HL-60/S4 treated with phorbol 12-myristate 13-acetate at 8.2 ng/mL for 4 days and 3 days (cell line): Measurements from ENCODE around the gene TBX18.

Experiments used
- in situ Hi-C: fragments of 300-500 bp; cut with MboI; formaldehyde crosslinking; loops from 2 replicates; pipeline ENCODE4 v1.15.0; 2022; ENCODE audit warnings: low sequenced_read_pairs

TBX18 gene

GRCh38 chr6:84764332-84765049 lies at the start of gene TBX18:
Gene TBX18 (minus strand): TSS chr6:84764598. CDS start chr6:84764181, 417 bp downstream.
- in situ Hi-C loops: no loop called here

- in situ Hi-C loops: no loop called here
Observed at GRCh38 chr6:84811351-84811750, 47.0 kb upstream of the TBX18 start.

DNA sequence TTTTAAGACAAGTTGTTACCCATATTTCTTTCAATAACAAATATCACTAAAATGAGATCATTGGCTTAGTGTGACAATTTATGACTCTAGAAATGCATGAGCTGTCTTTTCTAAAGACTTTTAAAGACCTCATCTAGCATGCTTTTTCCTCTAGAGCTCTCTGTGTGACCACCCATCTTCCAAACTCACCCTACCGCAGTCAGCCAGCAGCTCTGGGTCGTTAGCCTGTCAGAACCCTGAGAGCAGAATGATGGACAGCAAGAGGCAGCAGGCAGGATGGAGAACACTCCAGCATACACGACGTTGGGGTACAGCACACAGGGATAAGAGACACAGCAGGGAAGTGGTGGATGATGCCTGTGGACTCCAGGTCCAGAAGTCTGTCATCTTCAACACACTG lies 45.1 kb upstream of the TBX18 start:
- in situ Hi-C loops: no loop called here

GRCh38 chr6:84808491-84809061 lies 44.2 kb upstream of the TBX18 start:
- in situ Hi-C loops: no loop called here

DNA sequence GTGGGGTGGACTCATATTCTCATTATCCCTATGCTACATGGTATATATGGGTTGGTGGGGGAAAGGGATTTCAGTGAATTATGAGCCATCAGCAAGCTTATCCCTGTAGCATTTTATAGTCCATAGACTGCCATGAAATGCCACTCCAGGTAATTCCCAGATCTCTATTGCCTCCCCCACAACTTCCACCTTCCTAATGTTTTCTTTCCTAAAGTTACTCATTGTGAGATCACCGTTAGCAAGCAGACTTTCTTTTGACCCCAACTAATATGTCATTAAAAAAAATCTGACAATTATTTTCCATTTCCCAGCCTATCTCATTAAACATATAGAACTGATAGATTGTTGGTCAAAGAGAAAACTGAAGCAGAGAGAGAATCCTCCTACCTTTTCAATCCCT lies 40.7 kb upstream of the TBX18 start:
- in situ Hi-C loops: no loop called here

DNA sequence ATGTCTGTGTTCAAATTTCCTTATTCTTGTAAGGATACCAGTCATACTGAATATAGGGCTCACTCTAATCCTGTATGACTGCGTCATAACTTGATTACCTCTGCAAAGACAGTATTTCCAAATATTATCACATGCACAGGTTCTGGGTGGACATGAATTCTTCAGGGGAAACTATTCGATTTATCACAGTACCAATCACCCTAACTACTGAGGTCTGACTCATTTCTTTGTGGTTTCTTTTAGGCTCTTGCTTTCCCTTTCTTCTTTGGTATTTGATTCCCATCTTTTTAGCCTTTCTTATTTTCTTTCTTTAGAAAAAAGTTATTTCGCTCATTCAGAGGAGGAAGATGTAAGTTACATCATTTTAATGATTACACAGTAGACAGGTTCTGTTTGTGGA lies 40.3 kb upstream of the TBX18 start:
- in situ Hi-C loops: no loop called here

GRCh38 chr6:84801250-84801649 lies 36.9 kb upstream of the TBX18 start:
- in situ Hi-C loops: no loop called here

DNA sequence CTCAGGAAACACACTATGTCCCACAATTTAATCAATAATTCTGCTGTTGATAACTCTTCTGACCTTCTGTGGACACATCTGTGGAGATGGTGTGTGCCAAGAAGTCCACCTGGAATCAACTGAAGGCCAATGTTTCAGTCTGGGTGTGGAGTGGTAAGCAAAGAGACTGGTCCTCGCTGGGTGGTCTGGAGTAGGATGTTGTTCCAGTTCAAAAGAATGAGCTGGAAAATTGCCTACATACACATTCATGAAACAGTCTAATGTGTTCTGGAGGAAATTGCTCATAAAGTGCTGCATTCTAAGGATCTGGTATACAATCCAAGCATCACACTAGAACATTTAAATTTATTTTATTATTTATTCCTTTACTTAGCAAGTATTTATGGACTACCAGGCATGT lies 33.9 kb upstream of the TBX18 start:
- in situ Hi-C loops: no loop called here

DNA sequence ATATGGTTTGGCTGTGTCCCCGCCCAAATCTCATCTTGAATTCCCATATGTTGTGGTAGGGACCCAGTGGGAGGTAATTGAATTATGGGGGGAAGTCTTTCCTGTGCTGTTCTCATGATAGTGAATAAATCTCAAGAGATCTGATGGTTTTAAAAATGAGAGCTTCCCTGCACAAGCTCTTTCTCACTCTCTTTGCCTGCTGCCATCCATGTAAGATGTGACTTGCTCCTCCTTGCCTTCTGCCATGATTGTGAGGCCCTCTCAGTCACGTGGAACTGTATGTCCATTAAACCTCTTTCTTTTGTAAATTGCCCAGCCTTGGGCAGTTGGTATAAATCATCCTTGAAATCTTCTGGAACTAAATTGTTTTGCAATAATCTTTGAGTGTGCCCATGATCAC lies 31.9 kb upstream of the TBX18 start:
- in situ Hi-C loops: no loop called here

GRCh38 chr6:84791927-84792326 lies 27.5 kb upstream of the TBX18 start:
- in situ Hi-C loops: no loop called here

GRCh38 chr6:84791233-84791632 lies 26.8 kb upstream of the TBX18 start:
- in situ Hi-C loops: no loop called here

DNA sequence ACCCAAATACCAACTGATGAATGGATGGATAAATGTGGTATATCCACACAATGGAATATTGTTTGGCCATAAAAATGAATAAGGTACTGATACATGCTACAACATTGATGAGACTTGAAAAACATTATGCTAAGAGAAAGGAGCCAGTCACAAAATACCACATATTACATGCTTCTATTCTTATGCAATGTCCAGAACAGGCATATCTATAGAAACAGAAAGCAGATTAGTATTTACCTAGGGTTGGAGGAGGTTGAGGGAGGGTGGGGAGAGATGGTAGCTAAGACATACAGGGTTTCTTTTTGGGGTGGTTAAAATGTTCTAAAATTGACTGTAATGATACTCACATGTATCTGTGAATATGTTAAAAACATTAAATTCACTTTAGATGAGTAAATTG lies 24.8 kb upstream of the TBX18 start:
- in situ Hi-C loops: no loop called here

GRCh38 chr6:84788689-84789088 lies 24.3 kb upstream of the TBX18 start:
- in situ Hi-C loops: no loop called here

DNA sequence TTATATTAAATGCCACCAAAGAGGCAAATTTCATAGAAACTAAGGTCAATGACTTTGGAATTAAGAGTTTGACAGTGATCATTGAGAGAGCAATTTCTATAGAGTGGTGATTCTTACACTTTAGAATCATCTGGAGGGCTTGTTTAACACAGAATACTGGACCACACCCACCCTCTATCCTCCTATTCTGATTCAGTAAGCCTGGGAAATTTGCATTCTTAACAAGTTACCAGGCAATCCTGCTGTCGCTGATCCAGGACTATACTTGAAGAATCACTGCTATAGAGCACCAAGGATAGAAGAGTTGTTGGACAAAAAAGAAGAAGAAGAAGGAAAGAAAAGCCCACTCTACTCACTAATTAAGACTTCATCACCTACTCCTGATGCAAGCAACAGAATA lies 21.3 kb upstream of the TBX18 start:
- in situ Hi-C loops: no loop called here

DNA sequence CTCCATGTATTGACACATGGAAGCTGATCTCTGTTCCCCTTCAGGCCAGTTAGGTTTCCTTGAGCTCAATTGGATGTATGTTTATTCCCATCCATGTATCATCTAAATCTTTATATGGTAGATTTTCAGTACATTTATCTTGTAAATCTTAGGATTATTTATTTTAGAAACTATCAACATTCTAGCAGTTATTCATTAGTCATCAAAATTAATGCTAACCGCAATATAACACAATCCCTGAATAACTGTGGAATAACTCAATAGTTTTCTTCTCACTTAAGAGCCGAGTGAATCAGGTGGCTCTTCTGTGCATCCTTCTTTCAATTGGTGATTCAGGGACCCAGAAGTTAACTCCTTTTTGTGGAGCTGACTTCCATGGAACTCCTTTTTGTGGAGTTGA lies 15.5 kb upstream of the TBX18 start:
- in situ Hi-C loops: no loop called here

DNA sequence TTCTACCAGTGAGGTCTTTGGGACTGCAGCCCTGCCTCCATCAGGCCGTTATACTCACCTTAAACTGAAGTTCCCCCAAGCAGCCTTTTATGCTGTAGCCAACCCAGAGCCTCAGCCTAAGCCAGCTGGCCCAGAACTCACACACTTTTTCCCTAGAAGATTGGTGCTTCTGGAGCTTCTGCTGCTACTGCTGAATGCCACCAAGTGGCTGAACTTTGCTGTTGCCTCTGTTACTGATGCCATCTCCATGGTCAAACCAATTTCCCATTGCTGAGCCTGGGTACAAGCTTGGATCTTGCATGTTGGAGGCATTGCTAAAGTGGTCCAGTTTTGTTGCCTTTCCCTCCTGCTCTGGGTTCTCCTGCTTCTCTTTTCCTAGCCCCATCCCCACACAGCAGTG lies 15.0 kb upstream of the TBX18 start:
- in situ Hi-C loops: no loop called here

- in situ Hi-C loops: no loop called here
Observed at GRCh38 chr6:84777888-84778287, 13.5 kb upstream of the TBX18 start.

GRCh38 chr6:84776392-84776791 lies 12.0 kb upstream of the TBX18 start:
- in situ Hi-C loops: no loop called here

GRCh38 chr6:84775751-84776150 lies 11.4 kb upstream of the TBX18 start:
- in situ Hi-C loops: no loop called here

DNA sequence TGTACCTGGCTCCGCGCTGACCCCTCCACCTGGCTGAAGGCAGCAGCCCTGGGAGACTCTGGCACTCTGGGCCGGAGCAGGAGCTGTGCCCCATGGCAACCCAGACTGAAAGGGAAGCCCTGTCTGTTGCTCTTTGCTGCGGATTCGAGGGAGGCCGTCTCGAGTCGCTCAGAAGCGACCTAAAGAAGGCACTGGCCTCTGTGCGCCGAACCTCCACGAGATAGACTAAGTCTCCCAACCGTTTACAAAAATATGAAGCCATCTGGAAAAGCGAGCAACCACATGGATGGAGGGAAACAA lies 10.5 kb upstream of the TBX18 start:
- in situ Hi-C loops: no loop called here

DNA sequence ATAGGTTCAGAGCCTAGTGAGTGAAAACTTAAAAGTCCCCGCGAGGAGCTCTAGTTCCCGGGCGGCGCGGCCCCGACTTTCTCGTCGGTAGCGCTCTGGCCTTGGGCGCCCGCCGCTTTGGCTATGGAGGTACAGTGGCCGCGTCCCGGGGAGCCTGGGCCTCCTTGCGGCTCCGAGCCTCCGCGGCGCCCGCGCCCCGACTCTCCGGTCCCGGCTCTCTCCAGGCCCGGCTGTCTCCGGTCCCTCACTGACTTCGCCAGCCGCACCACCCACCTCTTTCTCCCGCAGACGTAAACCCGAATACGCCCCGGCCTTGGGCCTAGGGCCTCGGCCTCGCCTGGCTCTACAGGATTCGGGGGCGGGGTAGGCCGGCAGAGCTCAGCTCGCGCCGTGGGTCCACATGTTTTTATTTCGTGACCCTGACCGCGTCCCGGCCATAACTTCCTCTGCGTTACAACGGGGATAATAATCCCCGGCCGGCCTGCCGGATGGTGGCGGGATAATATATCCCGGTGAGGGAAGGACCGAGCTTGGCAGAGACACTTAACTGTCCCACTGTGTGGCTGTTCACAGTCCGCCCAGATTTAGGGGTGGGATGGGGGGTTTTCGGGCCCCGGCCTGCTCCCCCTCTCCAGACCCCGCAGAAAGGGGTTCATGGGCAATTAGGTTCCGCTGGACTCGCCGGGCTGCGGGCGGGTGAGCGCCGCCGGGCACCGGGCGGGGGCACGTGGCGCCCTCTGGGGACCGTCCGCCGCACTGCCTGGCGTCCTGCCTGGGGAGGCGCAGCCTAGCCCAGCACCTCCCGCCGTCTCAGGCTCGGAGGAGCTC lies 10.0 kb upstream of the TBX18 start:
- in situ Hi-C loops: no loop called here

DNA sequence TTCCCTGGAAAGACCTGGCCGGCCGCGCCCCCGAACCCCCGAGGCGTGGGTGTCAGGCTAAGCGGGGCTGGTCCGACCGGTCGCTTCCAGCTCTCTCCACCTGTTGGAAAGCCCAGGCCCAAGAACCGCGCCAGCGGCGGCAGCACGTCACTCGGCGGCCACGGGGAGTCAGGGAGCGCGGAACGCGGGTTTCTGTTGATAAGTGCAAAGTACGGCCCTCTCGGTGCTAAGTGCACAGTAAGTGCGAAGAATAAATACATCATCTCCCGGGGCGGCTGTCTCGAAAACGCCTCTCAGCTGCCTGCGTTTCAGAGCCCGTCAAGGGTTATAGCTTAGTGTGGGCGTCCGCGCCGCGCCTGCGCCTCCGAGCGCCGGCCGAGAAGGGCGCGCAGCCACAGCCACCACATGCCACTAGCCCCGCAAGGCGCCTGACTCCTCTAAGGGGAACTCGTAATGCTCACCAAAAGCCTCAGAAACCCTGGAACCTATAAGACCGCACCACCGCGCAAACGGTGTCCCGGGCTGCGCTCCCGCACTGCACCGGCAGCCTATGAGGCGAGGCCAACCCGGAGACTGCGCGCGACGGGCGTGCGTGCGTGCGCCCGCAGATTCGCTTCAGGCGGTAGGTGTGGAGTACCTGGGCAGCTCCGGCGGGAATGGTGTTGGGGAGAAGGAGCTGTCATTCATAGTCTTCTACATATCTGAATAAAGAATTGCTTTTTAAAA lies 9.2 kb upstream of the TBX18 start:
- in situ Hi-C loops: no loop called here
